ENCODE data around the gene GPR162. TPM values are rescaled to one million over a fixed set of nuclear protein-coding genes. Genes with fewer than 3 reads are reported as not detected.

The GPR162 gene
- polyA plus RNA-seq, 1 donor (not counting 4 experiments of a cell fraction or from before 2014, with no cell fraction given): 0.09 TPM

DNA sequence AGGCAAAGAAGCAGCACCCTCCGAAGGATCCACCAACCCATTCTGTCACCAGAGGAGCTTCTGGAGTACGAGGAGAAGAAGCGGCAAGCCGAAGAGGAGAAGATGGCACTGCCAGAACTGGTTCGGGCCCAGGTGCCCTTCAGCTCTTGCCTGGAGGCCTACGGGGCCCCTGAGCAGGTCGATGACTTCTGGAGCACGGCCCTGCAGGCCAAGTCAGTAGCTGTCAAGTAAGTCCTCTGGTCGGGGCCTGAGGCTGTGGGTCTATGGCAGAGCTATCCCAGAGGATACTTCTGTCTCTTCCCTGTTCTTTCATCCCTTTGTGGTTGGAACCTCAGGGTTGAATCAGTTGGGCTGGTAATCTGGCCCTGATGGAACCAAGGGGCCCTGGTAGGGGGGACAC is 39.8 kb downstream of the GPR162 start:
- FAIRE-seq (no peak), DNase-seq (ENCODE audit: low read depth, low spot score) (no peak)
- H3K4me2 ChIP-seq (ENCODE audit: control insufficient read depth, extremely low read depth, insufficient read depth, low read depth, low read length): no peak overlapping the region
- peaks cover 59 to 61% of the 10 kb centered on the region in 2 experiments for H3K36me3 ChIP-seq (ENCODE audit: control insufficient read depth in 2 of 2, extremely low read depth in 1 of 2, insufficient read depth in 2 of 2, low read length in 2 of 2)
- no peak for TF ChIP-seq EZH2 (IDR thresholded peaks at IDR 0.05; ENCODE audit: low read length)
- dilution Hi-C loops (cut with MboI; ENCODE audit: extremely low pct_ligation_motif_present, low sequenced_read_pairs): no loop called here
- H3K9ac ChIP-seq (ENCODE audit: control insufficient read depth, extremely low read depth, insufficient read depth, low read length): no peak overlapping the region
- H3K27me3 ChIP-seq (ENCODE audit: control insufficient read depth, extremely low read depth, insufficient read depth, low read length): no peaks in the 10 kb centered on the region
- no peaks in the 10 kb centered on the region for H3K9me3 ChIP-seq (ENCODE audit: control insufficient read depth, low read depth, low read length)
- peaks cover under 1% of the 10 kb centered on the region for H3K4me1 ChIP-seq (ENCODE audit: control insufficient read depth, extremely low read depth, insufficient read depth, low read length)
- H4K20me1 ChIP-seq (ENCODE audit: control insufficient read depth, extremely low read depth, insufficient read depth, low read length): no peaks in the 10 kb centered on the region
- H3K27ac ChIP-seq (ENCODE audit: control insufficient read depth, insufficient read depth, low read length): no peak overlapping the region
- H3K4me3 ChIP-seq (ENCODE audit: control insufficient read depth in 2 of 3, extremely low read depth in 1 of 3, insufficient read depth in 2 of 3, low read depth in 1 of 3, low read length in 3 of 3): no peak overlapping the region
- no peak overlapping the region for H2AFZ ChIP-seq (ENCODE audit: control insufficient read depth, low read length)
- H3K9me1 ChIP-seq (ENCODE audit: control insufficient read depth, extremely low read depth, insufficient read depth, low read length): no peaks in the 10 kb centered on the region
- H3K79me2 ChIP-seq (ENCODE audit: control insufficient read depth, insufficient read depth, low read length): no peaks in the 10 kb centered on the region

DNA sequence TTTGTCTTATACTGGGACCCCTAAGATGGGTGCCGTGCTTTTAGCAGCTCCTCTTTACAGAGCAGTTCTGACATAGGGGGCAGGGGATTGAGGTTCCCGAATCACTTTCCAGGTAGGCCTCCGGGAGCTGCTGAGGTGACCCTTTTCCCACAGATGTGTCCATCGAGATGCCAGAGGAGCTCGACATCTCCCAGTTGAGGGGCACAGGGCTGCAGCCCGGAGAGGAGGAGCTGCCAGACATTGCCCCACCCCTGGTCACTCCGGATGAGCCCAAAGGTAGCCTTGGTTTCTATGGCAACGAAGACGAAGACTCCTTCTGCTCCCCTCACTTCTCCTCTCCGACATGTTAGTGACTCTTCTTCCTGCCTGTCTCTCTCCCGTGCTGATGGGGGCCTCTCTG is 41.4 kb downstream of the GPR162 start:
- H3K36me3 ChIP-seq (ENCODE audit: control insufficient read depth in 2 of 2, extremely low read depth in 1 of 2, insufficient read depth in 2 of 2, low read length in 2 of 2): peaks cover 49 to 50% of the 10 kb centered on the region in 2 experiments
- dilution Hi-C loops (cut with MboI; ENCODE audit: extremely low pct_ligation_motif_present, low sequenced_read_pairs): no loop called here
- FAIRE-seq: no peak

More for the DNA sequence above, 41.4 kb downstream of the GPR162 start:
- Histone ChIP-seq H3K9ac (ENCODE audit: control insufficient read depth, extremely low read depth, insufficient read depth, low read length) (no peak overlapping the region), H2AFZ (ENCODE audit: control insufficient read depth, low read length) (no peak overlapping the region), H3K27ac (ENCODE audit: control insufficient read depth, insufficient read depth, low read length) (no peak overlapping the region), H3K27me3 (ENCODE audit: control insufficient read depth, extremely low read depth, insufficient read depth, low read length) (no peaks in the 10 kb centered on the region), H3K4me2 (ENCODE audit: control insufficient read depth, extremely low read depth, insufficient read depth, low read depth, low read length) (no peak overlapping the region), H3K4me1 (ENCODE audit: control insufficient read depth, extremely low read depth, insufficient read depth, low read length) (peaks cover 8% of the 10 kb centered on the region), H3K79me2 (ENCODE audit: control insufficient read depth, insufficient read depth, low read length) (peaks cover 7% of the 10 kb centered on the region), H3K9me3 (ENCODE audit: control insufficient read depth, low read depth, low read length) (no peaks in the 10 kb centered on the region), H3K9me1 (ENCODE audit: control insufficient read depth, extremely low read depth, insufficient read depth, low read length) (no peaks in the 10 kb centered on the region), H3K4me3 (ENCODE audit: control insufficient read depth in 2 of 3, extremely low read depth in 1 of 3, insufficient read depth in 2 of 3, low read depth in 1 of 3, low read length in 3 of 3) (no peak overlapping the region), H4K20me1 (ENCODE audit: control insufficient read depth, extremely low read depth, insufficient read depth, low read length) (peaks cover under 1% of the 10 kb centered on the region)
- DNase-seq (ENCODE audit: low read depth, low spot score): no peak
- TF ChIP-seq, protein P1, sequence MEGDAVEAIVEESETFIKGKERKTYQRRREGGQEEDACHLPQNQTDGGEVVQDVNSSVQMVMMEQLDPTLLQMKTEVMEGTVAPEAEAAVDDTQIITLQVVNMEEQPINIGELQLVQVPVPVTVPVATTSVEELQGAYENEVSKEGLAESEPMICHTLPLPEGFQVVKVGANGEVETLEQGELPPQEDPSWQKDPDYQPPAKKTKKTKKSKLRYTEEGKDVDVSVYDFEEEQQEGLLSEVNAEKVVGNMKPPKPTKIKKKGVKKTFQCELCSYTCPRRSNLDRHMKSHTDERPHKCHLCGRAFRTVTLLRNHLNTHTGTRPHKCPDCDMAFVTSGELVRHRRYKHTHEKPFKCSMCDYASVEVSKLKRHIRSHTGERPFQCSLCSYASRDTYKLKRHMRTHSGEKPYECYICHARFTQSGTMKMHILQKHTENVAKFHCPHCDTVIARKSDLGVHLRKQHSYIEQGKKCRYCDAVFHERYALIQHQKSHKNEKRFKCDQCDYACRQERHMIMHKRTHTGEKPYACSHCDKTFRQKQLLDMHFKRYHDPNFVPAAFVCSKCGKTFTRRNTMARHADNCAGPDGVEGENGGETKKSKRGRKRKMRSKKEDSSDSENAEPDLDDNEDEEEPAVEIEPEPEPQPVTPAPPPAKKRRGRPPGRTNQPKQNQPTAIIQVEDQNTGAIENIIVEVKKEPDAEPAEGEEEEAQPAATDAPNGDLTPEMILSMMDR (optimal IDR thresholded peaks at IDR 0.05 in 1 of 3, IDR thresholded peaks at IDR 0.05 in 1 of 3, conservative IDR thresholded peaks at IDR 0.05 in 1 of 3; ENCODE audit: extremely low read depth in 1 of 3, insufficient read depth in 2 of 3, low read length in 3 of 3): no peak
- no peak for TF ChIP-seq EZH2 (IDR thresholded peaks at IDR 0.05; ENCODE audit: low read length)
